Stimulated activated CD8-positive, alpha-beta memory T cell treated with anti-CD3 and anti-CD28 coated beads, Interleukin-12 subunit alpha, Interleukin-12 subunit beta, amount 100 ng/mL, for 24 hours (primary cell): ENCODE measurements around the gene KIAA0930.

ENCODE experiments used
- DNase-seq: peaks from one replicate; pipeline ENCODE4 v3.0.0-alpha.2; 2020; ENCODE audit errors: extremely low read depth

The KIAA0930 gene

DNA sequence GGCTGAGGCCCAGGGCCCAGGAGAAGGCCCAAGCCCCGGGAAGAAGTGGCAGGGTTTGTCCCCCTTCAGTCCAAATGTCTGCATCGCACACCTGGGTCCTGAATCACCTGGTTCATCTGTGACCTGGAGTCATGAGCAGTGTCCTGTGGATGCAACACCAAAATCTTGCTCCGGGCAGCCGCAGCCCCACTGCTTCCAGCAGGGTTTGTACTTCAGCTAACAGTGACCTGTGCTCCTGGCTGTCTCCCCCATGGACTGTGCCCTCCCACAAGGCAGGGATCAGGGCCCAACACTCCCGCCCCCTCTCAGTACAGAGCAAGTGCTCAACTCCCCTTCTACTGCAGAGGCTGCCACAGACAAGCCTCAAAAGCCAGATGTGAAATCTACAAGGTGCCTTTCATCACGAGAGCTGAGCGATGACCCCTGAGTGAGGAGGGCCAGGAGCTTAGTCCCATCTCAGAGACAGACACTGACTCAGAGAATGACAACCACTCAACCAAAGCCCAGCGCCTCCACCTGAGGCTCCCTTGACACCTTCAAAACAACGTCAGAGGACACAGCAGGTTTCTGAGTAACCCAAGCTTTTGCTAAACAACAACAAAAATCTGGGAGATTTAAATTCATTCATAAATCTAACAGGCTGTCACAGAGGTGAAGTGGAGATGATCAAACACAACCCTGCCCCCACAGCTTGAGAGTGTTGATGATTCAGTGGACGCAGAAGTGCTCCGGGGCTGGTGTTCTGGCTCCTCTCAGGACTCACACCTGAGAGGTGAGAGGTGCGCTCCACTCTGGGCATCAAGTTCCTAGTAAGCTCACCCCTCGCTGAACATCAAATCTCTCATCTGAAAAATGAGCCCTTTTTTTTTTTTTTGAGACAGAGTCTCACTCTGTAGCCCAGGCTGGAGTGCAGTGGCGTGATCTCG is 3.4 kb downstream of the KIAA0930 start:
- no peak for DNase-seq

DNA sequence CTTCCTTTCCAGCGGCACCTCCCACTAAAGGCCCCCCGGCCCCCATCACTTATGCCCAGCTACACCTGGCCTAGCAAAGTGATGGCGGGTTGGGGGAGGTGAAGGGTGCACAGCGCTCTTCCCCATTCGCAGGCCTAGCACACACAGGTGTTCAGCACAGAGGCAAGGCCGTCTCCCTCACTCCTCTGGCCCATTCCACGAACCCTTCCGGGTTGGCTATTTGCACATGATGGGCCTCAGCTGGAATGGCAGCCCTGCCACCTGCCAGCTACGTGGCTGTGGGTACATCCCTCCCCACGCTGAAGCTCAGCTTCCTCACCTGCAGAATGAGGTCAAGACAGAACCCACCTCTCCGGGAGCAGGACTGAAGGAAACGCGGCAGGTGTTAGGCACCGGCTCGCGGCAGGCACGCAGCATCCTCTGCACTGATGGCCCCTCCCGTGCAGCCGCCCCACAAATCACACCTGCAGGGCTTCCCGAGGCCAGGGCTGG is 4.8 kb downstream of the KIAA0930 start:
- DNase-seq, result no peak

DNA sequence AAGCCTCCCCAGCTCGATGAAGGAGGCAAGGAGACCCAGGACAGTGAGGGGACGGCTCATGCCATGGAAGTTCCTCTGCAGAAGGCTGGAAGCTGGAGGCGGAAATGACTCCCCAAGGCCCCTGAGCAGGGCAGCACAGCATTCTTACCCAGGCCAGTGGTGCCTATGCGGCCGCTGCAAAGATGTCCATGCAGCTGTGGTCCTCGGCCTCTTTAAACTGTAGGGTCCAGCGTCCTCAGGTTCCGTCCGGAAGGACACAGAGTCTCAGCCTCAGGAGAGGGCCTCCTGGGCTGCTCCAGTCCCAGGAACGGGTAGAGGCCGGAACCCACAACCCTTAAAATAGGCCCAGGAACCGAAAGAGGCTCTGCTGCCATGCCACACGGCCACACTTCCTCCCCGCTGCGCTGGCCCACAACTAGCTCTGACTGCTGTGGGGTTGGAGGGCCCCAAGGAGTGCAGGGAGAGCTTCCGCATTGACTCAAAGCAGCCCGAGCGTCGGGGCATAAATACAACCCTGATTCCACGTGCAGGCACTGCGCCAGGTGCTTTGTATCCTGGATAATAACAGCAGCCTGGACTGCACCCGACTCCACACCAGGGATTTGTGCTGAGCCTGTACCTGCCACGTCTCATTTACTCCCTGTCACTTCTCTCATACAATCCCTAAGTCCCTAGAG is 5.5 kb downstream of the KIAA0930 start:
- no peak for DNase-seq

DNA sequence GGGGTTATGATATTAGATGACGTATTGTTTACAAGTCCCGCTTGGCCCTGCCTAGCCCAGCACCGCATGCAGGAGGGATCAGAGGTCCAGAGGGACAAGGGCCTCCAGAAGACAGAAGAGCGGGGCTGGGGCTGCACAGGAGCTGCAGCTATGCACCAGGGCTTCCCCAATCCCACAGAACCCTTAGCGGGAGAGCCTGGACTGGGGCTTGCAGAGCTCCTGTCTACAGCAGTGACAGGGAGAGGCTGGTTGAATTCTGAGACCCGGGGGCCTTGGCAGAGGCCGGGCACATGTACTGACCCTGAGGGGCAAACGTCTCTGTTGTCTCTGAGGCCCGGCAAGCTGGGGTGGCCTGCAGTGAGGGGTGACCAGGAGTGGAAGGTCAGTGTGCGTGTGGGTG is 6.9 kb downstream of the KIAA0930 start:
- DNase-seq, result no peak

DNA sequence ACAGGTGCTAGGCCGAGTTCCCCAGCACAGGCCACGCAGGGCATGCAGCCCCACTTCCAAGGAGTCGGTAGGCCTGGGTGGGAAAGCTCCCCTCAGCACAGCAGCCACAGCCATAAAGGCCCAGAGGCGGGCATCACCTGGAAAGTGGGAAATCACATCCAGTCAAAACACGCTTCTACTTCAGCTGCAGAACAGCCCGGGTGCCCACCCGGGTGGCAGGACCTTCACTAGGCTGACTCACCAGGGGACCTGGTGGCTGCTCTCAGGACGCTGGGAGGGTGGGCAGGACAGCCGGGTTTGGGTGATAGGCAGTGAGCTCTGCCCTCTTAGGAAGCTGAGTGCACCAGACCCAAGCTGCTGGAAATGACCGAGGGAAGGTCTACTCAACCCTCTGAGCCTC is 7.3 kb downstream of the KIAA0930 start:
- no peak for DNase-seq

DNA sequence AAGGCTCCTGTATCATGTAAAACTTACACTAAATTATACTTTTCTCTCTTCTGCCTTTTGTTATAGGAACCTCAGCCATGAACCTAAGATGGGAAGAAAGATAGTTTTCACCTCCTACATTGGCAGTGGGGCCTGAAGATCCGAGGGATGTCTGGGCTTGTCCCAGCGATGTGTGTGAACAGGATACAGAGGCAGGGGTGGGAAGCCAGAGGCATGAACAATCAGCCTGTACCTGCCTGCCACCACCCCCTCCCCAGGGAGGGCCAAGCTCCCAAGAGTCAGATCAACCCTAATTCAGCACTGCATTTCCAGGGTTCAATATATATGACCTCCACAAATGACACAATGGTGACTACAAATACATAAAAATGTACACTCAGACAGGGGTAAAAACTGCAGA is 9.4 kb downstream of the KIAA0930 start:
- no peak for DNase-seq

- no peak for DNase-seq
These were observed 10.5 kb downstream of the KIAA0930 start for GRCh38 chr22:45230026-45230721.

- DNase-seq, result no peak
These were observed 11.5 kb downstream of the KIAA0930 start for GRCh38 chr22:45229181-45229580.

DNA sequence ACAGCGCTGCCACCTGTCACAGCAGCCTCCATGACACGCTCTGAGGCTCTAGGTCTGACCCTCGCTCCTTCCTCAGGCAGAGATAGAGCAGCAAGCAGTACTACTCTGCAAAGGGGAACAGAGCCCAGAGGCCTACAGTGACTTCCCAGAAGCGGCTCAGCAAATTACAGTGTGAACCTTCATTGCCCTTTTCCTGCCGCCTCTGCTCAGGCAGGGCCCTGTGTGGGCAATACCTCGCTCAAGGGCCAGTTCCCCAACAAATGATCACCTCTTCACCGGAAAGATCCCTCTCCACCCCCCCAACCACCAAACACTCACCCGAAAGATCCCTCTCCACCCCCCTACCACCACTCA is 12.3 kb downstream of the KIAA0930 start:
- DNase-seq, result no peak

DNA sequence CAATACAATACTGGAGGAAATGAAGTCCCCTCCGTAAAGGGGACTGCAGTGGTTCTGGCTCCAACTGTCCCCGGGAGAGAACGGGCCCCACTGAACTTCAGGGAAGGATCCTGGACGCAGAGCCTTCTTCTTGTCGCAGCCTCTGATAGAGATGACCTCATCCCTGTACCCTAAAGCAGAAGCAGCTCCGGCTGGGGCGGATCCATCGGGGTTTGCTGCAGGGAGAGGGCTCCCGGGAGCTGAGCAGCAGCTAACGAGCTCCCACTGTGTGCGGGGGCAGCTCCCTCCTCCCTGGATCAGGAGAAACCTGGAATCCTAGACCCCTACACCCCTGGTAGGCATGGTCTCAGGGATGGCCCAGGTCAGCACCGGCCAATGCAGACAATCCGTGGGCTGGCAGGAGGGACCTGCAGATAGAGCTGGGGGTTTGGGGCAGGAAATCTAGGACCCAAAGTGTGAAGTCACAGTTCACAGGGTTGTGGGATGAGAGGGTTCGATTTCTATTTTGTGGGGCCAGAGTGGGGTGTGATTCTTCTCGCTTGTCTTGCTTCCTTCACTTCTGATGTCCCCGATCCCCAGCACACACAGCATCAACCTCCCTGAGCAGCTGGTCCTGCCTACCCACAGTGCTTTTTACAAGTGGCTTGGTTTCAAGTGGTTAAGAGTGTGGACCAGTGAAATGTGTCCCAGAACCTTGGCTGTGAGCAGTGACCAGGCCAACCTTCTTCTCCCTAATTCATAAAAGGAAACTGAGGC is 12.9 kb downstream of the KIAA0930 start:
- no peak for DNase-seq

DNA sequence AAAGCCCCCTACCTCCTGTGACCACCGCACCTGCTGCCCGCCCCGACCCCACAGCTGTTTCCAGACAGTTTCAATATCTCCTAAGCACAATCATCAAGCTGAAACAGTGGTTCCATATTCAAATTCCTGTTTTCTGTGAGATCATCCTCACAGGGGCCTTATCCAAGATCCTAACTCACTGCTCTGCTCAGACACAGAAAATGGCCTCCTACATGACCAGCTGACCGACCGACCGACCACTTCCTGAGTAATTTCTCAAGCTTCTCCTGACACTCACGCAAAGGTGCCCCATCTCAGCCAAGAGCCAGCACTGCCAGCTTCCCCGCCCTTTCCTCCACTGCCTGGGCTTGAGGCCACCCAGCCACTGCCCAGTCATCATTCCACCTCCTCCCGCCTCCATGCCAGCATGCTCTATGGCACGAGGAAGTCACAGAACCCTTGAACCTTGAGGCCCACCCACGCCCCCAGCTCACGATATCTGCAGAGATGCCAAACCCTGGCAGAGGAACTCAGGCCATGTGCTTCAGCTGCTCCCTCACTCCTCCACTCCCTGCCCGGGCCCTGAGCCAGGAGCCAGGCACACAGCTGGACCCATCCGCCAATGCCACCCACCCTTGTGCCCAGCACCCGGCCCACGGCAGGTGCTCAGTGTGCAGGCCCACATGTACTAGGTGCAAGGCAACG is 14.0 kb downstream of the KIAA0930 start:
- DNase-seq, result no peak

DNA sequence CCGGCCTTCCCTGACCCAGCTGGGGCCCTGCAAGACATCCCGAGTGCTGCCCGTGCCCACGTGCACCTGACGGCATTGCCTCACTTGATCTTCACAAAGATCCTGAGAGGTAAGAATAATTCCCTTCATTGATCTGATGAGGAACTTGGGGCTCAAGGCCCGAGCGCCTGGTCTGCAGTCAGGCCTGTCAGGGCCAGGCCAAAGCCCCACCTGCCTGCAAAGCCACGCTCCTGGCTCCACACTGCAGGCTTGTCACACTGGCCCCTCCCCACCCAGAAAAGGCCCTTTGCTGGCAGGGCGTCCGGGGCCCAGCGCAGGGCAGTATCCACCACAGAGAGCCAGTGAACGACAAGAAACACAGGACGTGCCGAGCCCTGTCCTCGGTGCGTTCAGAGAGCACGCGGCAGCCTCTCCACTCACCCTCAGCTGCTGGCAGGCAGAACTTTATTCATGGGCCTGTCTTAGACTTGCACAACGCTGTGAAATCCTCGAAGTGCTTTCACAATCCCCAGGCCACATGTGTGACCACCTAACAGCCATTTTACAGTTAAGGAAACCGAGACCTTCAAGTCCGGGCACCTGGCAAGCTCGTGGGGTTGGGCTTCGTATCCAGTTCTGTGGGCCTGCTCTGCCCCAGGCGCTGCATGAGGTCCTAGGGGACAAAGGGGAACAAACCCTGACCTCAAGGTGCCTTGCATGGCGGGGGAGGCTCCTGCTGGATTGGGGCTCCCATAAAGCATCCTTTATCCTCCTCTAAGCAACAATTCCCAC is 14.8 kb downstream of the KIAA0930 start:
- no peak for DNase-seq

- no peak for DNase-seq
These were observed 15.5 kb downstream of the KIAA0930 start for GRCh38 chr22:45224988-45225731.

GRCh38 chr22:45224331-45224730 is 16.4 kb downstream of the KIAA0930 start:
- no peak for DNase-seq

GRCh38 chr22:45223304-45224117 is 17.2 kb downstream of the KIAA0930 start:
- DNase-seq, result no peak

- DNase-seq, result no peak
These were observed 19.5 kb downstream of the KIAA0930 start for GRCh38 chr22:45221201-45221600.

- DNase-seq, result peak; percentile 17
These were observed 21.7 kb downstream of the KIAA0930 start for GRCh38 chr22:45218976-45219375.

DNA sequence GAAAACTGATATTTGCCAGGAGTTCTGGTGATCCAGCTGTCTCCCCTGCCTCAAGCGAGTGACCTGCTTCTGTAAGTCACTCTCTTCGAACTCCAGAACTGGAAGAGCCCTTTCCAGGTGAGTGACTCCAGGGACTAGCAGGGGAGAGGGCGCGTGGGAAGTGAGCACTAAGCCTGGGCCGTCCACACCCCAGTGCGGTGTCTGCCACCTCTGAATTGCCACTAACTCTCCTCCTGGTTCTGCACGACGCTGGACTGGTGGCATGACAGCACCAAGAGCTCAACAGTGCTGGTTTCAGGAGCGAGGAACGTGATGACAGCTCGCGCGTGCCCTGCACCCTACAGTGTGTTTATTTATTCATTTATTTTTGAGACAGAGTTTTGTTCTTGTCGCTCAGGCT is 22.9 kb downstream of the KIAA0930 start:
- no peak for DNase-seq

- no peak for DNase-seq
These were observed 23.3 kb downstream of the KIAA0930 start for GRCh38 chr22:45217345-45217744.
